Measurements from ENCODE around the gene DMGDH. TPM values are rescaled to one million over a fixed set of nuclear protein-coding genes. Genes with fewer than 3 reads are reported as not detected.
"Not testable (repeated sequence)": the region's sequence is repeated elsewhere in the genome, so short reads cannot be mapped to it uniquely, and the experiment has no call there.

The DMGDH gene
- total RNA-seq, 2 donors from 2014 or later, result 1.3 TPM; not detected in 1

GRCh38 chr5:78989080-78989479, 80.4 kb downstream of the DMGDH start:
- H3K27me3 Mint-ChIP-seq, result peaks cover 0 to 2% of the 10 kb centered on the region in 2 donors
- ATAC-seq (no peak), DNase-seq (ENCODE audit: low spot score) (no peak)
- no peaks in the 10 kb centered on the region for H3K36me3 Mint-ChIP-seq
- H3K9me3 Mint-ChIP-seq, result no peaks in the 10 kb centered on the region
- no peak overlapping the region for H3K4me3 Mint-ChIP-seq
- H3K4me1 Mint-ChIP-seq (ENCODE audit: low read depth in 2 of 2), result peaks cover 12 to 24% of the 10 kb centered on the region in 2 donors
- no peak overlapping the region for H3K27ac Mint-ChIP-seq

GRCh38 chr5:78985725-78986223, 83.7 kb downstream of the DMGDH start:
- DNase-seq (ENCODE audit: low spot score) (peak; percentile 79), ATAC-seq (peak; percentile 74 to 82)
- Mint-ChIP-seq H3K27me3 (peaks cover 0 to 2% of the 10 kb centered on the region in 2 donors), H3K4me3 (peak overlapping the region; percentile 87), H3K4me1 (ENCODE audit: low read depth in 2 of 2) (peaks cover 24 to 33% of the 10 kb centered on the region in 2 donors), H3K36me3 (no peaks in the 10 kb centered on the region), H3K9me3 (no peaks in the 10 kb centered on the region), H3K27ac (peak overlapping the region; percentile 88 to 97)

GRCh38 chr5:78985116-78985724, 84.3 kb downstream of the DMGDH start, which contains the start of gene ARSB:
ARSB (minus strand) TSS chr5:78985310; CDS start chr5:78985248, 62 bp downstream.
- peaks cover 0 to 2% of the 10 kb centered on the region in 2 donors for H3K27me3 Mint-ChIP-seq
- DNase-seq (ENCODE audit: low spot score) (peak; percentile 77), ATAC-seq (peak; percentile 77)
- peaks cover 27 to 36% of the 10 kb centered on the region in 2 donors for H3K4me1 Mint-ChIP-seq (ENCODE audit: low read depth in 2 of 2)
- no peaks in the 10 kb centered on the region for H3K9me3 Mint-ChIP-seq
- peak within 1 kb of the TSS; percentile 88 to 97 for H3K27ac Mint-ChIP-seq
- H3K4me3 Mint-ChIP-seq, result peak within 1 kb of the TSS; percentile 87
- no peaks in the 10 kb centered on the region for H3K36me3 Mint-ChIP-seq

- DNase-seq (ENCODE audit: low spot score), result peak; percentile 86
- H3K9me3 Mint-ChIP-seq, result no peaks in the 10 kb centered on the region
- no peaks in the 10 kb centered on the region for H3K36me3 Mint-ChIP-seq
Observed at GRCh38 chr5:78984439-78985115, 84.9 kb downstream of the DMGDH start.

GRCh38 chr5:78983601-78984438, 85.7 kb downstream of the DMGDH start:
- Mint-ChIP-seq H3K9me3 (no peaks in the 10 kb centered on the region), H3K27ac (peak overlapping the region; percentile 74 to 88), H3K4me1 (ENCODE audit: low read depth in 2 of 2) (peaks cover 36 to 50% of the 10 kb centered on the region in 2 donors), H3K4me3 (peak overlapping the region; percentile 87), H3K27me3 (peaks cover 0 to 2% of the 10 kb centered on the region in 2 donors), H3K36me3 (no peaks in the 10 kb centered on the region)
- ATAC-seq, result no peak
- no peak for DNase-seq (ENCODE audit: low spot score)

More at GRCh38 chr5:78984439-78985115, 84.9 kb downstream of the DMGDH start:
- Mint-ChIP-seq H3K27ac (peak overlapping the region; percentile 74 to 88), H3K4me1 (ENCODE audit: low read depth in 2 of 2) (peaks cover 30 to 43% of the 10 kb centered on the region in 2 donors), H3K4me3 (peak overlapping the region; percentile 87), H3K27me3 (peaks cover 0 to 2% of the 10 kb centered on the region in 2 donors)
- ATAC-seq, result peak; percentile 77 to 87

GRCh38 chr5:78983194-78983593, 86.3 kb downstream of the DMGDH start:
- H3K9me3 Mint-ChIP-seq; H3K27me3 Mint-ChIP-seq; ATAC-seq; DNase-seq (ENCODE audit: low spot score); H3K36me3 Mint-ChIP-seq: not testable (repeated sequence)
- Mint-ChIP-seq H3K4me3 (peak overlapping the region; percentile 87), H3K4me1 (ENCODE audit: low read depth in 2 of 2) (peaks cover 36 to 52% of the 10 kb centered on the region in 2 donors), H3K27ac (peak overlapping the region; percentile 74 to 88)

GRCh38 chr5:78979909-78980308, 89.6 kb downstream of the DMGDH start:
- DNase-seq (ENCODE audit: low spot score) (no peak), ATAC-seq (no peak)
- Mint-ChIP-seq H3K4me3 (no peak overlapping the region), H3K4me1 (ENCODE audit: low read depth in 2 of 2) (peaks cover 36 to 41% of the 10 kb centered on the region in 2 donors), H3K27me3 (no peaks in the 10 kb centered on the region), H3K36me3 (no peaks in the 10 kb centered on the region), H3K27ac (no peak overlapping the region), H3K9me3 (no peaks in the 10 kb centered on the region)

- Mint-ChIP-seq H3K4me1 (ENCODE audit: low read depth in 2 of 2) (peaks cover 36 to 41% of the 10 kb centered on the region in 2 donors), H3K27ac (no peak overlapping the region), H3K4me3 (no peak overlapping the region), H3K36me3 (no peaks in the 10 kb centered on the region), H3K27me3 (no peaks in the 10 kb centered on the region), H3K9me3 (no peaks in the 10 kb centered on the region)
- no peak for DNase-seq (ENCODE audit: low spot score)
- ATAC-seq, result no peak
Observed at GRCh38 chr5:78979117-78979742, 90.2 kb downstream of the DMGDH start.

- Mint-ChIP-seq H3K4me3 (no peak overlapping the region), H3K4me1 (ENCODE audit: low read depth in 2 of 2) (peaks cover 19 to 22% of the 10 kb centered on the region in 2 donors), H3K36me3 (no peaks in the 10 kb centered on the region), H3K27ac (no peak overlapping the region), H3K9me3 (no peaks in the 10 kb centered on the region), H3K27me3 (no peaks in the 10 kb centered on the region)
- ATAC-seq (no peak), DNase-seq (ENCODE audit: low spot score) (no peak)
Observed at GRCh38 chr5:78975035-78975434, 94.4 kb downstream of the DMGDH start.

GRCh38 chr5:78974601-78975000, 94.9 kb downstream of the DMGDH start:
- Mint-ChIP-seq H3K36me3 (no peaks in the 10 kb centered on the region), H3K27me3 (no peaks in the 10 kb centered on the region), H3K9me3 (no peaks in the 10 kb centered on the region), H3K4me1 (ENCODE audit: low read depth in 2 of 2) (peaks cover 15 to 19% of the 10 kb centered on the region in 2 donors), H3K27ac (no peak overlapping the region), H3K4me3 (no peak overlapping the region)
- DNase-seq (ENCODE audit: low spot score) (no peak), ATAC-seq (no peak)

- ATAC-seq (no peak), DNase-seq (ENCODE audit: low spot score) (no peak)
- no peaks in the 10 kb centered on the region for H3K27me3 Mint-ChIP-seq
- H3K4me1 Mint-ChIP-seq (ENCODE audit: low read depth in 2 of 2), result peaks cover 9 to 14% of the 10 kb centered on the region in 2 donors
- H3K36me3 Mint-ChIP-seq, result no peaks in the 10 kb centered on the region
- no peak overlapping the region for H3K4me3 Mint-ChIP-seq
- no peak overlapping the region for H3K27ac Mint-ChIP-seq
- no peaks in the 10 kb centered on the region for H3K9me3 Mint-ChIP-seq
Observed at GRCh38 chr5:78974011-78974410, 95.5 kb downstream of the DMGDH start.

GRCh38 chr5:78972654-78973428, 96.6 kb downstream of the DMGDH start:
- no peak for ATAC-seq
- no peak for DNase-seq (ENCODE audit: low spot score)
- Mint-ChIP-seq H3K36me3 (no peaks in the 10 kb centered on the region), H3K4me3 (no peak overlapping the region), H3K27me3 (no peaks in the 10 kb centered on the region), H3K9me3 (no peaks in the 10 kb centered on the region), H3K27ac (no peak overlapping the region), H3K4me1 (ENCODE audit: low read depth in 2 of 2) (peaks cover 5 to 13% of the 10 kb centered on the region in 2 donors)

All from natural killer cell treated with Interleukin-12 subunit alpha and Interleukin-12 subunit beta and Interleukin-15 and Interleukin-18, amount 100 ng/mL, for 72 hours (primary cell).